Measurements from ENCODE around the gene SMC1B.
A peak's percentile ranks its signal among the peaks of the same experiment; 100 is the strongest.

- TF ChIP-seq CTCF (IDR thresholded peaks at IDR 0.05; ENCODE audit: low read length) (peak; percentile 61), EZH2 (IDR thresholded peaks at IDR 0.05; ENCODE audit: borderline replicate concordance, low read length) (no peak)
Observed at GRCh38 chr22:45462034-45462655, 48.7 kb upstream of the SMC1B start.
